ENCODE measurements around the gene MMS19. TPM values are rescaled to one million over a fixed set of nuclear protein-coding genes. Genes with fewer than 3 reads are reported as not detected.
A peak's percentile ranks its signal among the peaks of the same experiment; 100 is the strongest.

The MMS19 gene
- total and polyA plus RNA-seq, 10 donors, result 53.5 to 101 (median 60.6) TPM

DNA sequence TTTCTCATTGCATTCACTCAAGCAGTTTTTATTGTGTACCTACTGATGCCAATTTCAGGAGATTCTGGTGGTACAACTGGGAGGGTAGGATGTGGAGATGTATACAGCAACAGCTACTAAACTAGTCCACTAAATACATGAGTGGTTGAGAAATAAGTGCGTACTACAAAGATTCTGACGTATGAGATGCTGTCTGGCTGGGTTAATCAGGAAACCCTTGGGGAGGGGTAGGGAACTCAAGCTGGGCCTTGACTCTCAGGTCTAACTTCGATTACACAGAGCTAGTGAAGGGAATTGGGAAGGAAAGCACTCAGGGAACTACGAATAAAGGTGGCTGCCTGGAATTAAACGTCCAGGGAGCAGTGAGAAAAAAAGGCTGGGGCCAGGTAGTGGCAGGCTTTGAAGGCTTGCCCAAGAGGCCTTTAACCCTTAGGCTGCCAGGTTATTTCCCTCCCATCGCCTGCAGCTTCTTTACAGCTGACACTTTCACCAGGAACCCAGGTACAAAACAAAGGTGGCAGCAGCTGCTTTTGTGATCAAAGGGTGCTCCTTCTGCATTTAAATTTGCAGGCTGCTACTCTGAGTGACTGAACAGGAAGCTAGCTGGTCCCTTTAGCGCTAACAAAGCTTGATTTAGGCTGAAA lies 3.2 kb downstream of the MMS19 start:
- no peak for DNase-seq
- TF ChIP-seq, protein P1, sequence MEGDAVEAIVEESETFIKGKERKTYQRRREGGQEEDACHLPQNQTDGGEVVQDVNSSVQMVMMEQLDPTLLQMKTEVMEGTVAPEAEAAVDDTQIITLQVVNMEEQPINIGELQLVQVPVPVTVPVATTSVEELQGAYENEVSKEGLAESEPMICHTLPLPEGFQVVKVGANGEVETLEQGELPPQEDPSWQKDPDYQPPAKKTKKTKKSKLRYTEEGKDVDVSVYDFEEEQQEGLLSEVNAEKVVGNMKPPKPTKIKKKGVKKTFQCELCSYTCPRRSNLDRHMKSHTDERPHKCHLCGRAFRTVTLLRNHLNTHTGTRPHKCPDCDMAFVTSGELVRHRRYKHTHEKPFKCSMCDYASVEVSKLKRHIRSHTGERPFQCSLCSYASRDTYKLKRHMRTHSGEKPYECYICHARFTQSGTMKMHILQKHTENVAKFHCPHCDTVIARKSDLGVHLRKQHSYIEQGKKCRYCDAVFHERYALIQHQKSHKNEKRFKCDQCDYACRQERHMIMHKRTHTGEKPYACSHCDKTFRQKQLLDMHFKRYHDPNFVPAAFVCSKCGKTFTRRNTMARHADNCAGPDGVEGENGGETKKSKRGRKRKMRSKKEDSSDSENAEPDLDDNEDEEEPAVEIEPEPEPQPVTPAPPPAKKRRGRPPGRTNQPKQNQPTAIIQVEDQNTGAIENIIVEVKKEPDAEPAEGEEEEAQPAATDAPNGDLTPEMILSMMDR (IDR thresholded peaks at IDR 0.05 in 8 of 11, conservative IDR thresholded peaks at IDR 0.05 in 3 of 11), result no peak
- TF ChIP-seq POLR2A (IDR thresholded peaks at IDR 0.05), result no peak
- no peak for TF ChIP-seq POLR2AphosphoS5 (IDR thresholded peaks at IDR 0.05)
- Histone ChIP-seq H3K4me3 (no peak overlapping the region), H3K27me3 (replicated peaks in 1 of 7) (peaks cover 0 to 10% (median 0%) of the 10 kb centered on the region in 7 donors), H3K4me1 (peaks cover 15 to 81% (median 56%) of the 10 kb centered on the region in 6 donors), H3K36me3 (peaks cover 0 to 18% (median 0%) of the 10 kb centered on the region in 6 donors), H3K27ac (peak overlapping the region in 3 of 8 donors; percentile 4 to 31 (median 30)), H3K9me3 (no peaks in the 10 kb centered on the region)
- WGBS, 5 donors, result 46 to 56% (median 48%) methylated on average over 7 of the region's 7 CpGs
- intact Hi-C loops (cut with DNase I; ENCODE audit: low total_unique reads), result no loop called here

- H3K4me1 ChIP-seq, result peaks cover 15 to 80% (median 53%) of the 10 kb centered on the region in 6 donors
- H3K36me3 ChIP-seq, result peaks cover 0 to 18% (median 0%) of the 10 kb centered on the region in 6 donors
Measured at GRCh38 chr10:97494151-97494550, 4.1 kb downstream of the MMS19 start.

DNA sequence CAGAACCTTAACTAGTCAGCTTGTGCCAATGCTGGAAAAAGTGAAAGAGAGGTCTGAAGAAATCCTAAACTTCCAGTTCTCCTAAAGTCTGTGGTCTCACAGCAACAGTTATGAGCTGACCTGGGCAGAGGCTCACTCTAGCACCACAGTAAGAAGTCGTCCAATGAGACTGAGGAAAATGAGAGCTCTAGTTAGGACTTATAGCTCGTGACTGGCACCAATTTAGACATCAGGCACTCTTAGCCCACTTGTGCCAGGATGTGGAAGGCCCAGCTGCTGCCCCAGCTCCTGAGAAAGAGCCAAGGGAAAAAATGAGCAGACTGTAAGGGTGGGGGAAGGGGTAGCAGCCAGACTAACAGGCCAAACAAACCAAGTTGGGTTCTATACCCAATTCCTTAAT lies 7.6 kb downstream of the MMS19 start:
- peaks cover 5 to 65% (median 35%) of the 10 kb centered on the region in 6 donors for H3K4me1 ChIP-seq
- no peaks in the 10 kb centered on the region for H3K27me3 ChIP-seq (replicated peaks in 1 of 7)
- no peaks in the 10 kb centered on the region for H3K9me3 ChIP-seq
- H3K27ac ChIP-seq, result no peak overlapping the region
- DNase-seq, result no peak
- intact Hi-C loops (cut with DNase I; ENCODE audit: low total_unique reads), result no loop called here
- H3K4me3 ChIP-seq, result no peak overlapping the region
- TF ChIP-seq POLR2A (IDR thresholded peaks at IDR 0.05), result no peak
- TF ChIP-seq, protein P1 (IDR thresholded peaks at IDR 0.05 in 8 of 11, conservative IDR thresholded peaks at IDR 0.05 in 3 of 11), result no peak
- TF ChIP-seq POLR2AphosphoS5 (IDR thresholded peaks at IDR 0.05), result no peak
- H3K36me3 ChIP-seq, result peaks cover 0 to 31% (median 3%) of the 10 kb centered on the region in 6 donors
- 63 to 79% (median 69%) methylated on average over 2 of the region's 2 CpGs for WGBS, 5 donors

More at GRCh38 chr10:97494151-97494550, 4.1 kb downstream of the MMS19 start:
- TF ChIP-seq POLR2AphosphoS5 (IDR thresholded peaks at IDR 0.05), result no peak
- TF ChIP-seq, protein P1 (IDR thresholded peaks at IDR 0.05 in 8 of 11, conservative IDR thresholded peaks at IDR 0.05 in 3 of 11), result no peak
- no peak for TF ChIP-seq POLR2A (IDR thresholded peaks at IDR 0.05)
- Histone ChIP-seq H3K27me3 (replicated peaks in 1 of 7) (peaks cover 0 to 2% (median 0%) of the 10 kb centered on the region in 7 donors), H3K4me3 (no peak overlapping the region), H3K9me3 (no peaks in the 10 kb centered on the region), H3K27ac (peak overlapping the region in 1 of 8 donors; percentile 53)
- DNase-seq, result no peak
- 35 to 54% (median 43%) methylated on average over 2 of the region's 2 CpGs for WGBS, 5 donors
- intact Hi-C loops (cut with DNase I; ENCODE audit: low total_unique reads), result no loop called here

- Histone ChIP-seq H3K9me3 (no peaks in the 10 kb centered on the region), H3K27ac (no peak overlapping the region), H3K4me1 (peaks cover 0 to 43% (median 18%) of the 10 kb centered on the region in 6 donors), H3K4me3 (no peak overlapping the region), H3K36me3 (peaks cover 0 to 58% (median 18%) of the 10 kb centered on the region in 6 donors), H3K27me3 (replicated peaks in 1 of 7) (no peaks in the 10 kb centered on the region)
- WGBS, 5 donors, result 92 to 98% (median 94%) methylated on average over 4 of the region's 4 CpGs
- TF ChIP-seq POLR2A (IDR thresholded peaks at IDR 0.05), result no peak
- TF ChIP-seq POLR2AphosphoS5 (IDR thresholded peaks at IDR 0.05), result no peak
- TF ChIP-seq, protein P1 (IDR thresholded peaks at IDR 0.05 in 8 of 11, conservative IDR thresholded peaks at IDR 0.05 in 3 of 11), result no peak
- intact Hi-C loops (cut with DNase I; ENCODE audit: low total_unique reads), result no loop called here
- no peak for DNase-seq
Measured at GRCh38 chr10:97485647-97486281, 12.5 kb downstream of the MMS19 start.
